Measurements from ENCODE around the gene CYP3A5.
A peak's percentile ranks its signal among the peaks of the same experiment; 100 is the strongest.
"Not testable (repeated sequence)": the region's sequence is repeated elsewhere in the genome, so short reads cannot be mapped to it uniquely, and the experiment has no call there.

Gene CYP3A5

GRCh38 chr7:99679400-99680191, at the start of gene CYP3A5:
TSS of gene CYP3A5 (minus strand) at chr7:99679996. CDS start at chr7:99679896, 100 bp downstream.
- no peak for DNase-seq

- no peak for DNase-seq
These were observed 48.8 kb upstream of the CYP3A5 start for GRCh38 chr7:99728615-99729014.

- DNase-seq: not testable (repeated sequence)
These were observed 43.4 kb upstream of the CYP3A5 start for GRCh38 chr7:99723201-99723600.

- peak; percentile 8 to 45 (median 22) for DNase-seq
These were observed 41.2 kb upstream of the CYP3A5 start for GRCh38 chr7:99720800-99721595.

GRCh38 chr7:99719996-99720769, 40.4 kb upstream of the CYP3A5 start:
- DNase-seq: no peak

- no peak for DNase-seq
These were observed 34.3 kb upstream of the CYP3A5 start for GRCh38 chr7:99713995-99714570.

- no peak for DNase-seq
These were observed 30.2 kb upstream of the CYP3A5 start for GRCh38 chr7:99709838-99710578.

GRCh38 chr7:99709260-99709659, 29.5 kb upstream of the CYP3A5 start:
- no peak for DNase-seq

GRCh38 chr7:99707096-99707495, 27.3 kb upstream of the CYP3A5 start:
- DNase-seq: no peak

GRCh38 chr7:99699946-99700345, 20.1 kb upstream of the CYP3A5 start:
- no peak for DNase-seq

GRCh38 chr7:99698867-99699730, 19.3 kb upstream of the CYP3A5 start:
- peak in 1 of 3 donors; percentile 12 for DNase-seq

- no peak for DNase-seq
These were observed 15.1 kb upstream of the CYP3A5 start for GRCh38 chr7:99694912-99695304.

- no peak for DNase-seq
These were observed 14.6 kb upstream of the CYP3A5 start for GRCh38 chr7:99694201-99694911.

GRCh38 chr7:99693427-99694200, 13.8 kb upstream of the CYP3A5 start:
- no peak for DNase-seq

GRCh38 chr7:99693100-99693426, 13.3 kb upstream of the CYP3A5 start:
- no peak for DNase-seq

GRCh38 chr7:99692563-99692962, 12.8 kb upstream of the CYP3A5 start:
- not testable (repeated sequence) for DNase-seq

GRCh38 chr7:99691658-99692057, 11.9 kb upstream of the CYP3A5 start:
- DNase-seq: not testable (repeated sequence)

- DNase-seq: not testable (repeated sequence)
These were observed 11.1 kb upstream of the CYP3A5 start for GRCh38 chr7:99690918-99691317.

GRCh38 chr7:99685871-99686608, 6.2 kb upstream of the CYP3A5 start:
- DNase-seq: not testable (repeated sequence)

All from suppressor macrophage treated with lipopolysaccharide for 1 hour (primary cell).